Breast epithelium (tissue), 4 donors: ENCODE measurements around the gene CCDC146. TPM values are rescaled to one million over a fixed set of nuclear protein-coding genes. Genes with fewer than 3 reads are reported as not detected.
A peak's percentile ranks its signal among the peaks of the same experiment; 100 is the strongest.
"Not testable (repeated sequence)": the region's sequence is repeated elsewhere in the genome, so short reads cannot be mapped to it uniquely, and the experiment has no call there.

Experiments used
- DNase-seq, 2 donors: peaks; one replicate each; pipeline ENCODE4 v3.0.0-alpha.2; 2019; ENCODE audit warnings: low spot score in 2 of 2
- H3K27ac ChIP-seq, 2 donors: fragments of 200-600 bp; sonication (generic) in 1 of 2; one replicate each; pipeline ENCODE4 v1.5.1; 2016 to 2019; ENCODE audit warnings: mild to moderate bottlenecking in 1 of 2
- H3K27me3 ChIP-seq, 2 donors: fragments of 200-600 bp; sonication (generic) in 1 of 2; one replicate each; pipeline versions ENCODE4 v1.5.1 to v1.6.0; 2017 to 2019; ENCODE audit warnings: control low read depth in 1 of 2, mild to moderate bottlenecking in 1 of 2
- H3K36me3 ChIP-seq: fragments of 200-600 bp; one replicate; pipeline ENCODE4 v1.5.1; 2019
- H3K4me1 ChIP-seq, 2 donors: fragments of 200-600 bp; sonication (generic); one replicate each; pipeline ENCODE4 v1.5.1; 2016 to 2019; ENCODE audit warnings: control low read depth in 1 of 2
- H3K4me3 ChIP-seq, 3 donors: fragments of 200-600 bp; sonication (generic); 1 replicate in 2 of 3; 2 replicates in 1 of 3; pipeline ENCODE4 v1.5.1; 2016 to 2019; ENCODE audit warnings: mild to moderate bottlenecking in 3 of 3, moderate library complexity in 2 of 3
- H3K9me3 ChIP-seq, 2 donors: fragments of 200-600 bp; sonication (generic) in 1 of 2; one replicate each; pipeline ENCODE4 v1.5.1; 2016 to 2019; ENCODE audit warnings: control low read depth in 1 of 2
- CTCF ChIP-seq, 3 donors: fragments of 450-650 bp; IDR thresholded peaks; one replicate each; pipeline ENCODE4 v1.5.1; 2016 to 2017; ENCODE audit warnings: antibody characterized with exemption in 3 of 3, mild to moderate bottlenecking in 3 of 3, moderate library complexity in 3 of 3
- POLR2A ChIP-seq: fragments of 450-650 bp; IDR thresholded peaks from one replicate; pipeline ENCODE4 v1.6.1; 2016; ENCODE audit warnings: antibody characterized with exemption, mild to moderate bottlenecking, moderate library complexity
- POLR2AphosphoS5 ChIP-seq, 3 donors: sonication (generic); formaldehyde crosslinking; IDR thresholded peaks; one replicate each; pipeline ENCODE4 v1.6.1; 2017; ENCODE audit warnings: antibody characterized with exemption in 3 of 3
- intact Hi-C: fragments of 100-400 bp; cut with DNase I; formaldehyde crosslinking; loops from one replicate; pipeline ENCODE4 v1.15.1; 2023; ENCODE audit warnings: low total_unique reads
- total RNA-seq, 3 donors: library from RNA; depleted of rRNA; stranded (reverse); fragments of >200 nt; gene quantifications; one replicate each; pipeline ENCODE4 v1.1.0, GENCODE V29; 2016

Gene CCDC146
- total RNA-seq, 3 donors from 2014 or later: 11.5 to 17.7 (median 15.5) TPM

DNA sequence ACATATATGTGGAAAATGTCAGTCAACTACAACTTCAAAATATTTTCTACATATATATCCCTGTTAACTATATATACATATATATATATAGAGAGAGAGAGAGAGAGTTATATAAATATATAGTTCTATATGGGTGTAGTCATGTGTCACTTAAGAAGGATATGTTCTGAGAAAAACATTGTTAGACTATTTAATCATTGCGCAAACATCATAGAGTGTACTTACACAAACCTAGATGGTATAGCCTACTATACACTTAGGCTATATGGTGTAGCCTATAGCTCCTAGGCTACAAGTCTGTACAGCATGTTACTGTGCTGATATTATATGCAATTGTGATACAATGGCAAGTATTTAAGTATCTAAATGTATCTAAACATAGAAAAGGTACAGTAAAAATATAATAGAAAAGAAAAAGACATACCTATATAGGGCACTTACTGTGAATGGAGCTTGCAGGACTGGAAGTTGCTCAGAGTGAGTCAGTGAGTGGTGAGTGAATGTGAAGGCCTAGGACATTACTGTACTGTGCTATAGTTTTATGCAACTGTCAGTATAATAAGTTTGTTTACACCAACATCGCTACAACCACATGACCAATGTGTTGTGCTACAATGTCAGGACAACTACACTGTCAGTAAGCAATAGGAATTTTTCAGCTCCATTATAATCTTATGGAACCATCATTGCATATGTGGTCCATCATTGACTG lies 95.2 kb downstream of the CCDC146 start:
- no peak for DNase-seq
- no peak overlapping the region for H3K27ac ChIP-seq
- H3K4me3 ChIP-seq: no peak overlapping the region
- intact Hi-C loops: no loop called here
- no peaks in the 10 kb centered on the region for H3K27me3 ChIP-seq
- H3K36me3 ChIP-seq: no peaks in the 10 kb centered on the region
- H3K9me3 ChIP-seq: no peaks in the 10 kb centered on the region
- TF ChIP-seq CTCF (IDR thresholded peaks at IDR 0.05): no peak
- H3K4me1 ChIP-seq: no peaks in the 10 kb centered on the region

GRCh38 chr7:77219701-77220331 lies 97.4 kb downstream of the CCDC146 start:
- H3K36me3 ChIP-seq, H3K9me3 ChIP-seq, H3K4me3 ChIP-seq, DNase-seq, H3K27me3 ChIP-seq, intact Hi-C loops, H3K4me1 ChIP-seq: not testable (repeated sequence)
- H3K27ac ChIP-seq: peak overlapping the region in 1 of 2 donors; percentile 54

- Histone ChIP-seq H3K9me3 (no peaks in the 10 kb centered on the region), H3K4me1 (no peaks in the 10 kb centered on the region), H3K36me3 (no peaks in the 10 kb centered on the region), H3K27ac (no peak overlapping the region), H3K27me3 (no peaks in the 10 kb centered on the region), H3K4me3 (no peak overlapping the region)
- no peak for DNase-seq
- intact Hi-C loops: no loop called here
- no peak for TF ChIP-seq POLR2AphosphoS5 (IDR thresholded peaks at IDR 0.05)
- no peak for TF ChIP-seq POLR2A
- TF ChIP-seq CTCF (IDR thresholded peaks at IDR 0.05): no peak
Measured at GRCh38 chr7:77222065-77222464, 99.7 kb downstream of the CCDC146 start.

DNA sequence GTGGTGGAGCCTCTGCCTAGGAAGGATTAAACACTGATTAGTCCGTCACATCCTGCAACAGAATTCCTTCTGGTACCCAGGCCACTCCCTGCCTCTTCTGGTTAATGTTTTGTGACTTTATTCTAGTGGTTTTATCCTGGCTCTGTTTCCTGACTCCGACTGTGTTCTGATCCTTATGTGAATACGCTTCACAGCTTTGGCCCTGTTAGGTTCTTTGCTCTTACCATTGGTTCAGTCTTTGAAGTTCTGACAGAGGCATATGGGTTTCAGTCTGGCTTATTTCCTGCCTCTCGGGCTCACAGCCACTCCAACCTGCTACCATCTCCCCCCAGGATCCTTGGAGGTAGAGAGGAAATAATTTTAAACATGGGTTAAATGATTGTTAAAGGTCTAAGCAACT lies 100.4 kb downstream of the CCDC146 start:
- Histone ChIP-seq H3K9me3 (no peaks in the 10 kb centered on the region), H3K27ac (no peak overlapping the region), H3K36me3 (no peaks in the 10 kb centered on the region), H3K27me3 (no peaks in the 10 kb centered on the region), H3K4me1 (no peaks in the 10 kb centered on the region), H3K4me3 (no peak overlapping the region)
- TF ChIP-seq POLR2AphosphoS5 (IDR thresholded peaks at IDR 0.05) (no peak), POLR2A (no peak), CTCF (IDR thresholded peaks at IDR 0.05) (no peak)
- DNase-seq: no peak
- intact Hi-C loops: no loop called here

DNA sequence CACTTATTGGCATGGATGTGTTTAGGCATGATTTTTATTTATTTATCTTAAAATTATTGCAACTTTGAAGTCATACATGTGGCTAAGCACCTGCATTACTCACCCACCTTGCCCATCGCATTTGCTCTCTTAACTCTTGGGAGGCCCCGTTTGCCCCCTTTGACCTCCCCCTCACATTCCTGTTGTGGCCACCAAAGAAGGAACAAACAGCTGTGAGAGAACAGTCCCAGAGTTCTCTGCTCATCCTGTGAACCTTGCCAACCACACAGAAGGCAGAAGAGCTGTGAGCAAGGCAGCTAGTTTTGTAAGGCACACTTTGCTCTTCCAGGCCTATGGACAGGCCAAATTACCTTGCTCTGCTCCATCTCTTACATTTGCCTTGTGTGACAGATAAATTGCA lies 100.8 kb downstream of the CCDC146 start:
- no peaks in the 10 kb centered on the region for H3K36me3 ChIP-seq
- no peak overlapping the region for H3K4me3 ChIP-seq
- no peaks in the 10 kb centered on the region for H3K27me3 ChIP-seq
- no peaks in the 10 kb centered on the region for H3K4me1 ChIP-seq
- no peak for DNase-seq
- intact Hi-C loops: no loop called here
- H3K27ac ChIP-seq: no peak overlapping the region
- H3K9me3 ChIP-seq: no peaks in the 10 kb centered on the region
- TF ChIP-seq POLR2AphosphoS5 (IDR thresholded peaks at IDR 0.05): no peak
- TF ChIP-seq CTCF (IDR thresholded peaks at IDR 0.05): no peak
- no peak for TF ChIP-seq POLR2A
